Measurements from ENCODE around the gene MSRB1.
"Not testable (repeated sequence)": the region's sequence is repeated elsewhere in the genome, so short reads cannot be mapped to it uniquely, and the experiment has no call there.

MSRB1 gene

GRCh38 chr16:1978476-1979120 is 35.6 kb upstream of the MSRB1 start:
- DNase-seq, result no peak

GRCh38 chr16:1977875-1978268 is 34.9 kb upstream of the MSRB1 start:
- DNase-seq, result no peak

GRCh38 chr16:1976951-1977874 is 34.2 kb upstream of the MSRB1 start:
- no peak for DNase-seq

- no peak for DNase-seq
These were observed 33.2 kb upstream of the MSRB1 start for GRCh38 chr16:1976216-1976520.

- no peak for DNase-seq
These were observed 32.6 kb upstream of the MSRB1 start for GRCh38 chr16:1975432-1976215.

GRCh38 chr16:1974157-1975070 is 31.4 kb upstream of the MSRB1 start:
- no peak for DNase-seq

GRCh38 chr16:1973461-1974156 is 30.6 kb upstream of the MSRB1 start:
- DNase-seq, result no peak

- no peak for DNase-seq
These were observed 29.5 kb upstream of the MSRB1 start for GRCh38 chr16:1972490-1972877.

GRCh38 chr16:1971796-1972489 is 28.9 kb upstream of the MSRB1 start, which contains the start of gene TBL3:
Gene TBL3 (plus strand): TSS chr16:1972053. CDS start chr16:1972165, 112 bp downstream.
- peak; percentile 75 for DNase-seq

GRCh38 chr16:1968146-1968953 is 25.4 kb upstream of the MSRB1 start:
- DNase-seq, result no peak

- DNase-seq, result no peak
These were observed 23.5 kb upstream of the MSRB1 start, which contains the start of gene RNF151 for GRCh38 chr16:1966460-1966859. Gene RNF151 (plus strand): TSS chr16:1966856. CDS start chr16:1966882, 26 bp downstream.

GRCh38 chr16:1965396-1966001 is 22.5 kb upstream of the MSRB1 start:
- no peak for DNase-seq

- peak; percentile 93 for DNase-seq
These were observed 21.8 kb upstream of the MSRB1 start, which contains the start of gene RPS2 for GRCh38 chr16:1964506-1965395. Gene RPS2 (minus strand): TSS chr16:1964826. CDS start chr16:1964625, 201 bp downstream.

GRCh38 chr16:1963806-1964505 is 21.0 kb upstream of the MSRB1 start:
- no peak for DNase-seq

GRCh38 chr16:1962161-1963153 is 19.5 kb upstream of the MSRB1 start:
- DNase-seq, result not testable (repeated sequence)

- no peak for DNase-seq
These were observed 18.7 kb upstream of the MSRB1 start for GRCh38 chr16:1961651-1962067.

Data from NCI-H526 treated with DMSO at 0.1 percent for 48 hours (cell line).